Caki2 (cell line): Measurements from ENCODE around the gene MYBBP1A. TPM values are rescaled to one million over a fixed set of nuclear protein-coding genes. Genes with fewer than 3 reads are reported as not detected.
A peak's percentile ranks its signal among the peaks of the same experiment; 100 is the strongest.
"Not testable (repeated sequence)": the region's sequence is repeated elsewhere in the genome, so short reads cannot be mapped to it uniquely, and the experiment has no call there.

Experiments
- DNase-seq: peaks from one replicate; pipeline ENCODE4 v3.0.0-alpha.2; 2015; ENCODE audit warnings: low read depth
- in situ Hi-C: cut with HindIII; loops from 2 replicates; pipeline ENCODE4 v1.10.0; 2016; ENCODE audit warnings: low sequenced_read_pairs, low pct_unique_long_range_greater_than_20kb, mixed read lengths
- total RNA-seq: library from RNA; depleted of rRNA; stranded (reverse); fragments of >200 nt; shearing (Covaris generic); gene quantifications from 2 replicates; pipeline ENCODE4 v1.2.3, GENCODE V29; 2014; ENCODE audit warnings: low replicate concordance; rRNA removed

The MYBBP1A gene, protein sequence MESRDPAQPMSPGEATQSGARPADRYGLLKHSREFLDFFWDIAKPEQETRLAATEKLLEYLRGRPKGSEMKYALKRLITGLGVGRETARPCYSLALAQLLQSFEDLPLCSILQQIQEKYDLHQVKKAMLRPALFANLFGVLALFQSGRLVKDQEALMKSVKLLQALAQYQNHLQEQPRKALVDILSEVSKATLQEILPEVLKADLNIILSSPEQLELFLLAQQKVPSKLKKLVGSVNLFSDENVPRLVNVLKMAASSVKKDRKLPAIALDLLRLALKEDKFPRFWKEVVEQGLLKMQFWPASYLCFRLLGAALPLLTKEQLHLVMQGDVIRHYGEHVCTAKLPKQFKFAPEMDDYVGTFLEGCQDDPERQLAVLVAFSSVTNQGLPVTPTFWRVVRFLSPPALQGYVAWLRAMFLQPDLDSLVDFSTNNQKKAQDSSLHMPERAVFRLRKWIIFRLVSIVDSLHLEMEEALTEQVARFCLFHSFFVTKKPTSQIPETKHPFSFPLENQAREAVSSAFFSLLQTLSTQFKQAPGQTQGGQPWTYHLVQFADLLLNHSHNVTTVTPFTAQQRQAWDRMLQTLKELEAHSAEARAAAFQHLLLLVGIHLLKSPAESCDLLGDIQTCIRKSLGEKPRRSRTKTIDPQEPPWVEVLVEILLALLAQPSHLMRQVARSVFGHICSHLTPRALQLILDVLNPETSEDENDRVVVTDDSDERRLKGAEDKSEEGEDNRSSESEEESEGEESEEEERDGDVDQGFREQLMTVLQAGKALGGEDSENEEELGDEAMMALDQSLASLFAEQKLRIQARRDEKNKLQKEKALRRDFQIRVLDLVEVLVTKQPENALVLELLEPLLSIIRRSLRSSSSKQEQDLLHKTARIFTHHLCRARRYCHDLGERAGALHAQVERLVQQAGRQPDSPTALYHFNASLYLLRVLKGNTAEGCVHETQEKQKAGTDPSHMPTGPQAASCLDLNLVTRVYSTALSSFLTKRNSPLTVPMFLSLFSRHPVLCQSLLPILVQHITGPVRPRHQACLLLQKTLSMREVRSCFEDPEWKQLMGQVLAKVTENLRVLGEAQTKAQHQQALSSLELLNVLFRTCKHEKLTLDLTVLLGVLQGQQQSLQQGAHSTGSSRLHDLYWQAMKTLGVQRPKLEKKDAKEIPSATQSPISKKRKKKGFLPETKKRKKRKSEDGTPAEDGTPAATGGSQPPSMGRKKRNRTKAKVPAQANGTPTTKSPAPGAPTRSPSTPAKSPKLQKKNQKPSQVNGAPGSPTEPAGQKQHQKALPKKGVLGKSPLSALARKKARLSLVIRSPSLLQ (N-terminal part only)
- 44.6 and 44.8 TPM in 2 replicates for total RNA-seq

DNA sequence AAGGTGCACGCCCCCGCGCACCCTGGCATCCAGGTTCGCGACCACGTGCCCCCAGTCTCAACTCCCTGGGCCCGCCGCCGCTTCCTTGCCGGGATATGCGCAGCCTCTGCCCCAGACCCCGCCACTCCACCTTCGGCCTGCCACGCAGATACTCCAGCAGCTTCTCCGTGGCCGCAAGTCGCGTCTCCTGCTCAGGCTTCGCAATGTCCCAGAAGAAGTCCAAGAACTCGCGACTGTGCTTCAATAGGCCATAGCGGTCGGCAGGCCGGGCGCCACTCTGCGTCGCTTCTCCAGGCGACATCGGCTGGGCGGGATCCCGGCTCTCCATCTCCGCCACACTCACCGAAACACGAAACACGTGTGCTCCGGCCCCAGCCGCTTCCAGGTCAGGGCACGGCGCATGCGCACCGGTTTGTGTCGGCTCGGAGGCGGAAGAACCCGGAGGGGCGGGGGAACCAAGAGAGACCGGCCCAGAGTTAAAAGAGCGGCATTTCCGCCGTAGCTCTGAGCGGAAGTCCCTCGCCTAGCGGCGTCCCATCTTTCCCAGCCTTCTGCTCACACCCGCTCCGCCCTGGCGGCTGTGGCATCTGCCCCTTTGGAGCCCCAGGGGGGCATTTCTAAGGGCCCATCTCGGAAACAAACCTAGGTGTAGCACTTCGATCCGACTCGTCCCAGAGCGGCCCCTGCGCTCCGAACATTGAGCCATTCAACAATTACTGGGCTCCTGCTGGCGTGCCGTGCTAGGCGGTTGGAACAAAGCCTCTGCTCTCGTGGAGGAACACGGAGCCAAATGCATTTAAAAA lies at the start of gene MYBBP1A:
MYBBP1A (minus strand) TSS at position 388 of the 803 bp plus-strand sequence; CDS start at position 328, 60 bp downstream.
- peak; percentile 87 for DNase-seq
- in situ Hi-C loops: no loop called here

DNA sequence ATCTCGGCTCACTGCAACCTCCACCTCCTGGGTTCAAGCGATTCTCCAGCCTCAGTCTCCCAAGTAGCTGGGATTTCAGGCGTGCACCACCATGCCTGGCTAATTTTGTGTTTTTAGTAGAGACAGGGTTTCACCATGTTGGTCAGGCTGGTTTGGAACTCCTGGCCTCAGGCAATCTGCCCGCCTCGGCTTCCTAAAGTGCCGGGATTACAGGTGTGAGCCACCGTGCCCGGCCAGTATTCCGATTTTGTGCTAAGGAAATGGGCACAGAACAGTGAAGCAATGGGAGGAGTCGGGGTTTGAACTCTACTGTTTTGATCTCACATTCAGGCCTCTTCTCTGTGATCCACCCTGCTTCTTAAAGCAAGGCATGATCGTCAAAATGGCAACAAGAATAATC lies 49.6 kb upstream of the MYBBP1A start:
- DNase-seq, in situ Hi-C loops: not testable (repeated sequence)

DNA sequence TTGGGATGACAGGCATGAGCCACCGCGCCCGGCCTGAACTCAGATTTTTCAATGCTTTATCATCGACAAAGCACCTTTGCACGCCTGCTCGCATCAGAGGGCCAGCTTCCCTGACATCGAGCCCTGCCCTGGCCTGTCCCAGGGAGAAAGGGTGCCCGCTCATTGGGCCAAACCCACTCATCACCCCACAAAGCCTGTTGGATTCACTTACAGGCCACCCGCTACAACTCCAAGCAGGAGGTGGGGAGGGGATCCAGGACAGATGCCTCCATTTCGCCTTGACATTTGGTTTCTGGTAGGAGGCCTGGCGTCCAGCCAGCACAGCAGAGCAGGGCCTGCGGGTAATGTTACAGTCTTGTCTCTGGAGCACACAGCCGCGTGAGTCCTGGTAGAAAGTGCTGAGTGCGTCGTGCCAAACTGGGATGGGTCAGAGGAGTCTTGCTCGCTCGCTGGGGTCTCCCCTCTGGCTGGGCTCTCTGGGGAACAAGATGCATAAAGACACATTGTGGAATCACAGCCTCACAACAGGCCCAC lies 49.0 kb upstream of the MYBBP1A start:
- no peak for DNase-seq
- in situ Hi-C loops: no loop called here

DNA sequence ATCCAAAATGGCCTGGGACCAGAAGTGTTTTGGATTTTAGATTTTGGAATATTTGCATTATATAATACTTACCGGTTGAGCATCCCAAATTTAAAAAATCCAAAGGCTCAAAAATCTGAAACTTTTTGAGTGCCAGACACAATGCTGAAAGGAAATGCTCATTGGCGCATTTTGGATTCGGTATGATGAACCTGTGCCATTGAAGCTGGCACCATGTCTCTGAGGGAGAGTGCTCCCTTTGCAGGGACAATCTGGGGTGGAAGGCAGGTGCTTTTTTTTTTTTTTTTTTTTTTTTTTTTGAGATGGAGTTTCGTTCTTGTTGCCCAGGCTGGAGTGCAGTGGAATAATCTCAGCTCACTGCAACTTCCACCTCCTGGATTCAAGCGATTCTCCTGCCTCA lies 46.9 kb upstream of the MYBBP1A start:
- DNase-seq: no peak
- in situ Hi-C loops: no loop called here

DNA sequence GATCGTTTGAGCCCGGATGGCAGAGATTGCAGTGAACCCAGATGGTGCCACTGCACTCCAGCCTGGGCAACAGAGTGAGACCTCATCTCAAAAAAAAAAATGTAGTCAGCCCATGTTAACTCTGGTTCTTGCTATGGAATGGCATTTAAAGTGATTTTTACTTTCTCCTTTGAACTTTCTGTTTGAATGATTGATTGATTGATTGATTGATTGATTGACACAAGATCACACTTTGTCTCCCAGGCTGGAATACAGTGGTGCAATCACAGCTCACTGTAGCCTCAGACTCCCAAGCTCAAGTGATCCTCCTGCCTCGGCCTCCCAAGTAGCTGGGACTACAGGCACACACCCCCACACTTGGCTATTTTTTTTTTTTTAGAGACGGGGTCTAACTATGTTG lies 46.1 kb upstream of the MYBBP1A start:
- in situ Hi-C loops: no loop called here
- no peak for DNase-seq

DNA sequence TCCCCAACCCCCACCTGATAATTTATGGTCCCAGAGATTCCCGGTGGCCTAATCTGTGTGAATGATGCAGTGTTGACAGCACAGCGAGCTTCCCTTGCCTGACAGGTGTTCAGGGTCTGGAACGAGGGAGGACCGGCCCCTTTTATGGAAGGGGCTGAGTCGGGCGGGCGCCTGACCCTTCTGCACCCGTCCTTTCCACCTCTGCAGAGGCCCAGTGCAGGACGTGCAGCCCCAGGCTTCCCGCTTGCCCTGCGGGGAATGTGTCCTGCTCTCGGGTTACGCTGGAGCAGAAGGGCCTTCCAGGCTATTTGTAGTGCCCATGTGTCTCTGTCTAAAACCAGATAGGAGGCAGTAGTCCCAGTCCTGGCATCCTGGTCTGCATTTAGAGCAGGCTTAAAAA lies 45.4 kb upstream of the MYBBP1A start:
- in situ Hi-C loops: no loop called here

DNA sequence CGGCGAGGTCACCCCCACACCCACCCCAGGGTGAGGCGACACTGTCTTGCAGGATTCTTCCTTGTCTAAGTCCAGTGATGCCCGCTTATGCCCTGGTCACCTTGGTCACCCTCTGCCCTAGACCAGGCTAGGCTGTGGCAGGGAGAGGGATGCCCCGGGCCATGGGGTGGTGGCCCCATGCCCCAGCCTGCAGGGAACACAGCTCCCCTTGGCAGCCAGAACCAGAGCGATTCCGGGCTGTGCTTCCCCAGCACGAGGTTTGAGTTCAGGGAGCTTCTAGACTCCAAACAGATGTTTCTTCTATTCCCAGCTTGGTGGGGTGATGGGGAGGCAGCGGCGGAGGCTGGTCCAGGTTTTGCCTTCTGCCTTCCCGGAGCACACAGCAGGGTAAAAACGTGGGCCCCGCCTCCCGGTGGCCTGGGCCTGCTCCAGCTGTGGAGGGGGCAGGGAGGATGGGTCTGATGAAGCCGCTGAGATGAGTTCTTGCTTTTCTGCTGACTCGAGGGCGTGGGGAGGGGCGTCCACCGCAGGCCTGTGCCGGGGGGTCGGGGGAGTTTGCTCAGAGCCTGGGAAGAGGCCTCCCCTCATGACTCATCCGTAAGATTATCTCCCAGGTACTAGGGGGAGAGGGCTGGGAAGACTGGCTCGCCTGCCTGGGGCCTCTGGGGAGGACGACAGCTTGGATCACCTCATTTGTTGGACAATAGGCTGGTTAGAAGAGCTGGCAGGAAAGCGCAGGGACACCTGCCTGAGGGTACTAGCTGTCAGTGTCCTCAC lies 44.5 kb upstream of the MYBBP1A start:
- DNase-seq: no peak
- in situ Hi-C loops: no loop called here

More for the DNA sequence above, 45.4 kb upstream of the MYBBP1A start:
- no peak for DNase-seq

DNA sequence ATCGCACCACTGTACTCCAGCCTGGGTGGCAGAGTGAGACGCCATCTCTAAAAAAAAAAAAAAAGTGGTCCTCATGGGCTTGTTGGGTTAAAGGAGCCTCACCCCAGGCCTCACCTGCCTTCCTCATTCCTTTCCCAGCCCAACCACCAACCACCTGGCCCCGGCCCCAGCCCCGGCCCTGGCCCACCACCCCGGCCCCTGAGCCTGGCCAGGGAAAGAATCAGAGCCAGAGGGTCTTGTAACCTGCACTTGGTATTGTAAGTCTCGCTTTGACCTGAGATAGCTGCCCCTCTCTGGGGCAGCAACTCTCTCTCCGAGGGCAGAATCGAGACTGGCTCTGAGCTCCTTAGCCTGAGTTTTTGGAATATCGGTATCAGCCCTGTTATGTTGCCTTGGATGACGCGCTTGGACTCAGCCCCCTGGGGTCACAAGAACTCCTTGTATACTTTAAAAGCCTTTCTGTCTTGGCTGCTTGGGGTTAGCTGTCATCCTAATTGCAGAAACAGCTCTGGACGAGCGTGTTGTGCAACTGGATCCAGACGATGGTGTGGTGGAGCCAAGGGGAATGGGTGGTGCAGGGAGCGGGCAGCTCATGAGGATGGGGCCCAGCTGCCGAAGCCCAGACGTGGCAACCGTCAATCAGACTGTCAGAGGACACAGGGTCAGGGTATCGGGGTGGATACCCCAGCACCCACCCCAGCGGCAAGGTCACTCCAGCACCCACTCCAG lies 43.8 kb upstream of the MYBBP1A start:
- no peak for DNase-seq
- in situ Hi-C loops: no loop called here

DNA sequence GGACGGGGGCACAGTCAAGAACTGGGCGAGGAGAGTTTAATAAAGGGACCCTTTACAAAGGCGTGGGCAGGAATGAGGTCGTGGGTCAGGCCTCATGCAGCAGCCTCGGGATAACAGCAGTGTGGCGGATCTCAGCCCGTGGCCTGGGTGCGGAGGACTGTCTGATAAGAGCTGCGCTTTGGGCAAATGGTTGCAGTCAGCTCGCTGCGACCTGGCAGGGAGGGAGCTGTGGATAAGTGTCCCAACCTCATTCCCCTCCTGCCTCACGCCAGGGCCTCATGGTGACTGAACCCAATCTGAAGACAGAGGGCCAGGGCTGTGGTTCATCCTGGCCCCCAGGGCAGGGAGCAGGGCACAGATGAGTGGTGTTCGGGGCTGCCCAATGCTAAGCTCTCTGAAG lies 42.8 kb upstream of the MYBBP1A start:
- in situ Hi-C loops: no loop called here
- DNase-seq: no peak

DNA sequence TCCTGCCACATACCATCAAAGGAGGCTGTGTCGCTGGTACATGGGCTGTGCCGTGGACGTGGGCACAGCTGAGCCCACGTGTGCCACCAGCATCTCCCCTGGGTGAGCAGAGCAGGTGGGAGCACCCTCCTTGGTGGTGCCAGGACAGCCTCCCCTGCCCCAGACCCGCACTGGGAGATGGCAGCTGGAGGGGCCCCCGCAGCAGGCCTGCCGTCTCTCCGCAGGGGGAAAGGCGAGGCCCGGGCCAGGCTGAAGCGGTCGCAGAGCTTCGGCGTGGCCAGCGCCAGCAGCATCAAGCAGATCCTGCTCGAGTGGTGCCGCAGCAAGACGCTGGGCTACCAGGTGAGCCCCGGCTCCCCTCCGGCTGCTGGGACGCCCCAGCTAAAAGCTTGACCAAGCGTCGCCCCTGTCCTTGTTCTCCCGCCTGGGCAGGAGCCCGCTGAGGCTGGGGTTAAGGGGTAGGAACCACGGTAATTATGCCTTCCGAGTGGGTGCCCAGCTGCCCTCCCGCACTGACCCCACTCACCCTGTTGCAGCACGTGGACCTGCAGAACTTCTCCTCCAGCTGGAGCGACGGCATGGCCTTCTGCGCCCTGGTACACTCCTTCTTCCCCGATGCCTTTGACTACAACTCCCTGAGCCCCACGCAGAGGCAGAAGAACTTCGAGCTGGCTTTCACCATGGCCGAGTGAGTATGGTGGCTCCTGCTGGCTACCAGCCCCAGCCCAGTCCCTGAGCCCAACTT lies 41.6 kb upstream of the MYBBP1A start:
- no peak for DNase-seq
- in situ Hi-C loops: no loop called here

DNA sequence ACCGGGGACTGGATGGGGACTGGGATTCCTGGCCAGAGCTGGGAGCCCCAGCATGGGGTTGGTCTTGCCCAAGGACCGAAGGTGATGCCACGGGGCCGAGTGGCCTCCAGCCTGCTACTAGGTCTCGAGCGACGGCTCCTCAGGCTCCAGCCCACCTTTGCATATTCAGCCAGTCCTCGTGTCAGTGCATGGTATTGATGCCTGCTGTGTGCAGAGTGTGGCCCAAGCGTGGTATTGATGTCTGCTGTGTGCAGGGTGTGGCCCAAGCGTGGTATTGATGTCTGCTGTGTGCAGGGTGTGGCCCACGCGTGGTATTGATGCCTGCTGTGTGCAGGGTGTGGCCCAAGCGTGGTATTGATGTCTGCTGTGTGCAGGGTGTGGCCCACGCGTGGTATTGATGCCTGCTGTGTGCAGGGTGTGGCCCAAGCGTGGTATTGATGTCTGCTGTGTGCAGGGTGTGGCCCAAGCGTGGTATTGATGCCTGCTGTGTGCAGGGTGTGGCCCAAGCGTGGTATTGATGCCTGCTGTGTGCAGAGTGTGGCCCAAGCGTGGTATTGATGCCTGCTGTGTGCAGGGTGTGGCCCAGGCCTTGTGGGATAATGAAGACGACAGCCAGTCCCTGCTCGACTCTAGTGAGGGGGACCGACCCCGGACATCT lies 40.6 kb upstream of the MYBBP1A start:
- in situ Hi-C loops: not testable (repeated sequence)

DNA sequence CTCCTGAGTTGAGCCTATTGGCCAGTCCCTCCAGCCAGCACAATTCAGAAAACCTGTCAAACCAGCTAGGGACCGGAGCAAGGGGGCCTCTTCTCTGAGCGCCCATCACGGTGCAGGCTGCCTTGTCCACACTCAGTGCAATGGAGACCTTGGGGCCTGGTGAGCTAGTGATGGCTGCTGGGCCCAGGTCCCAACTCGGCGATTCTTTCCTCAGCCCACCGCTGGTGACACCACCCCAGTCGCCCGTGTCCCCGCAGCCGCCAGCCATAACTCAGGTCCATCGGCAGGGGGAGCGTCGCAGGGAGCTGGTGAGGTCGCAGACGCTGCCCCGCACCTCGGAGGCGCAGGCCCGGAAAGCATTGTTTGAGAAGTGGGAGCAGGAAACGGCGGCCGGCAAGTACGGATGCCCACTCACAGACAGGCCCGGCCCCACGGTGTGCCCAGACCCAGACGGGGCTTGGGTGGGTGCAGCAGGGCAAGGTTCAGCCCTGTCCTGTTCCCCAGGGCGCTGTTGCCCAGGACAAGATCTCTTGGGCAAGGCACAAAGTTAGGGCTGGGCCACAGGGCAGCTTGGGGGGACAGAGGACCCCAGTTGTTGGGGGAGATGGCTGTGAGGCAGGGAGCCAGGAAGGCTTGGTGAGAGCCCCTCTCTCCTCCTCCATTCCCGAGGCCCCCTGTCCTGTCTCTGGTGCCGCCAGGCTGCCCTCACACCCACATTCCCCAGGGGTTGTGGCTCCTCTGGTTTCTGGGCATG lies 39.9 kb upstream of the MYBBP1A start:
- no peak for DNase-seq
- in situ Hi-C loops: no loop called here

More for the DNA sequence above, 40.6 kb upstream of the MYBBP1A start:
- not testable (repeated sequence) for DNase-seq

DNA sequence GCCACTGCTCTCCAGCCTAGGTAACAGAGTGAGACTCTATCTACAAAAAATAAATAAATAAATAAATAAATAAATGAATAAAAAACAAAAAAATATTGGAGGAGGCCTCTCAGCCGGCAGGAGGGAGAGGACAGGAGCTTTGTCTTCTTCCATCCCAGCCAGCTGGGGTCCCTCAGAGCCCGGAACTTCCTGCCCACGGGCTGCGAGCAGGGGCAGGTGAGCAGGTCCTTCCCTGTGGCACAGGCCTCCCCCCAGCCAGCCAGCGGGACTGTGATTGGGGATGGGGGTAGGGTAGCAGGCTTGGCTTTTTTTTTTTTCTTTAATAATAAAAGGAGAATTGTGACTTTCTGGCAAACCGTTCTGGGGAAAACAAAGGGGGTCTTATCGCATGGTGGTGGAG lies 39.2 kb upstream of the MYBBP1A start:
- DNase-seq: no peak
- in situ Hi-C loops: no loop called here

DNA sequence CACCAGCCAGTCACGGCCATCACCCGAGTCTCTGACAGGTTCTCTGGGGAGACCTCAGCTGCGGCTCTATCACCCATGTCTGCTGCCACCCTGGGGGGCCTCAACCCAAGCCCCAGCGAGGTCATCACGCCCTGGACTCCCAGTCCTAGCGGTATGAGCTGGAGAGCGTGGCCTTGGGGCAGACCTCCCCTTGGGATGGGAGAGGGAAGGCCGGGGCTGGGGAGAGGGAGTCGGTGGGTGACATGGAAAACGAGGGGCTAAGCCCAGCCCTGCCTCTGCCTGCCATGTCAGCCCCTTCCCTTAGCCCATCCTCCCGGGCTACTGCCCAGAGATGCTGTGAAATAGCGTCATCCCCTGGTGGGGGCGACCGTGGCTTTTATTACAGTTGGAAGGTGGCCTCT lies 37.8 kb upstream of the MYBBP1A start:
- no peak for DNase-seq
- in situ Hi-C loops: no loop called here
